GM12878 (cell line): ENCODE data around the gene PSMD12. TPM values are rescaled to one million over a fixed set of nuclear protein-coding genes. Genes with fewer than 3 reads are reported as not detected.

Source experiments
- polyA plus RNA-seq, 11 experiments: library from polyadenylated mRNA; depleted of rRNA in 4 of 11; unstranded in 6 of 11; stranded (reverse) in 5 of 11; fragments of >200 nt; fragmentation: Nextera tagmentation in 4 of 11; fragmentation: Illumina TruSeq in 1 of 11; extraction: Ambion mirVana in 4 of 11; extraction: Trizol in 1 of 11; gene quantifications; 1 replicate in 1 of 11; 2 replicates in 10 of 11; pipeline versions ENCODE4 v1.2.1 to v1.2.3, GENCODE V29; 2011 to 2016; ENCODE audit warnings: inconsistent platforms in 2 of 11, missing spikeins in 2 of 11, low read depth in 1 of 11
- small RNA-seq: library from RNA; depleted of rRNA; stranded (forward); fragments of <200 nt; gene quantifications from one replicate; pipeline ENCODE3, GENCODE V24; 2014
- total RNA-seq, 4 experiments: library from RNA; depleted of rRNA in 3 of 4; stranded (reverse); fragments of >200 nt in 3 of 4; fragmentation: Illumina TruSeq in 1 of 4; extraction: Trizol in 1 of 4; gene quantifications; 2 replicates each; pipeline versions ENCODE4 v1.2.1 to v1.2.3, GENCODE V29; 2013 to 2021

The PSMD12 gene
- total and polyA plus RNA-seq, 10 of the 15 experiments (the other 5 are each of a cell fraction or from before 2014, with no cell fraction given): 19.8 to 149 (median 47.5) TPM

Small RNAs within 50 kb of the gene (small RNA-seq; reads per million reads assigned to genes)
- gene RF00019: not detected

Other genes with a start within 250 kb of the PSMD12 start
- 16.7 and 19.6 TPM in 2 replicates for gene HELZ, start 121.4 kb downstream of the PSMD12 start, total RNA-seq (2014; rRNA removed)
- gene HELZ, start 121.4 kb downstream of the PSMD12 start, total RNA-seq (2014; rRNA removed; fragmentation: Illumina TruSeq; extraction: Trizol): 21.5 and 23.4 TPM in 2 replicates
- gene HELZ, start 121.4 kb downstream of the PSMD12 start, total RNA-seq (2021): 32.7 and 36.4 TPM in 2 replicates
- 29.3 and 42.1 TPM in 2 replicates for gene HELZ, start 121.4 kb downstream of the PSMD12 start, polyA plus RNA-seq (2011; rRNA removed)
- gene HELZ, start 121.4 kb downstream of the PSMD12 start, polyA plus RNA-seq (2014; fragmentation: Illumina TruSeq; extraction: Trizol): 12.6 and 15.6 TPM in 2 replicates
- gene HELZ, start 121.4 kb downstream of the PSMD12 start, polyA plus RNA-seq (2014; fragmentation: Nextera tagmentation; extraction: Ambion mirVana): 1 to 10 TPM; 1.5 to 8.1 TPM
- 7.3 and 7.9 TPM in 2 replicates for gene HELZ, start 121.4 kb downstream of the PSMD12 start, polyA plus RNA-seq (2014; rRNA removed)
- gene HELZ, start 121.4 kb downstream of the PSMD12 start, polyA plus RNA-seq (2016; fragmentation: Nextera tagmentation; extraction: Ambion mirVana): 10 to 100 TPM; 34.1 to 36.8 TPM
- 29.3 and 36.0 TPM in 2 replicates for gene PITPNC1, start 10.7 kb upstream of the PSMD12 start, total RNA-seq (2014; rRNA removed)
- gene PITPNC1, start 10.7 kb upstream of the PSMD12 start, total RNA-seq (2014; rRNA removed; fragmentation: Illumina TruSeq; extraction: Trizol): 56.0 and 59.8 TPM in 2 replicates
- 57.1 and 62.4 TPM in 2 replicates for gene PITPNC1, start 10.7 kb upstream of the PSMD12 start, total RNA-seq (2021)
- 56.1 and 71.0 TPM in 2 replicates for gene PITPNC1, start 10.7 kb upstream of the PSMD12 start, polyA plus RNA-seq (2011; rRNA removed)
- gene PITPNC1, start 10.7 kb upstream of the PSMD12 start, polyA plus RNA-seq (2014; fragmentation: Illumina TruSeq; extraction: Trizol): 60.9 and 84.9 TPM in 2 replicates
- 10 to 100 TPM; 12.2 to 24.6 TPM for gene PITPNC1, start 10.7 kb upstream of the PSMD12 start, polyA plus RNA-seq (2014; fragmentation: Nextera tagmentation; extraction: Ambion mirVana)
- 27.0 and 27.2 TPM in 2 replicates for gene PITPNC1, start 10.7 kb upstream of the PSMD12 start, polyA plus RNA-seq (2014; rRNA removed)
- gene PITPNC1, start 10.7 kb upstream of the PSMD12 start, polyA plus RNA-seq (2016; fragmentation: Nextera tagmentation; extraction: Ambion mirVana): 10 to 100 TPM; 44.0 to 50.6 TPM